Measurements from ENCODE around the gene GSDME. TPM values are rescaled to one million over a fixed set of nuclear protein-coding genes. Genes with fewer than 3 reads are reported as not detected.

The GSDME gene
- total RNA-seq, 1 experiment from 2014 or later = 5.5 TPM

DNA sequence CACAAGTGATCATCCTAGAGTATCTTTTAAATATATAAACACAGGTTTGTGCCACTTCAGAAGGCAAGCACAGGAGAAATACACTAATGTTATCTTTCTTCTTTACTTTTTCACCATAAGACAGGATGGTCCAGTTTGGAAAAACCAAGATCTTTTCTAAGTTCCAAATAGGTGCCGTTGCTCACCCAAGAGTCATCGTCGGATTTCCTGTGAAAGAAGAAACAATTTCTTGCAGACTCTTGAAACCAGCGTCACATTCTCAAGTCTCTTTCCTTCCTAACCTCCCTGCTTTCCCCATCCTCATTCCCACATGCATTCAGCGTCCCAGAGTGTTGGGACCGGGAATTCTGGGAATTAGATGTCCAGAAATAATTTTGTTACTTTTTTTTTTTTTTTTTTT lies 42.8 kb upstream of the GSDME start:
- Histone ChIP-seq H3T11ph (ENCODE audit: low read length) (no peak overlapping the region), H2BK12ac (ENCODE audit: insufficient read length, low read depth, low read length) (no peak overlapping the region), H3K14ac (ENCODE audit: insufficient read depth, low read length) (no peak overlapping the region), H3K56ac (ENCODE audit: insufficient read length, low read depth, low read length) (no peak overlapping the region), H3K79me1 (ENCODE audit: insufficient read depth, low read depth, low read length, poor library complexity, severe bottlenecking) (no peaks in the 10 kb centered on the region), H3K4me2 (ENCODE audit: insufficient read depth, insufficient read length, low read length) (no peak overlapping the region), H2AFZ (ENCODE audit: low read length) (no peak overlapping the region), H2BK5ac (ENCODE audit: insufficient read length, low read length) (no peak overlapping the region), H2BK15ac (ENCODE audit: low read depth, low read length) (no peak overlapping the region), H4K20me1 (ENCODE audit: control insufficient read depth, insufficient read depth, insufficient read length) (no peaks in the 10 kb centered on the region), H3K4ac (ENCODE audit: low read depth, low read length) (no peak overlapping the region), H2AK5ac (ENCODE audit: insufficient read length, low read length) (no peak overlapping the region), H3K27ac (ENCODE audit: insufficient read length, low read depth, low read length) (no peak overlapping the region), H2BK20ac (ENCODE audit: low read depth, low read length, poor library complexity, severe bottlenecking) (no peak overlapping the region), H3K18ac (ENCODE audit: insufficient read length, low read depth, low read length) (no peak overlapping the region), H4K91ac (ENCODE audit: insufficient read length, low read depth, low read length) (no peak overlapping the region), H3K9me3 (ENCODE audit: control insufficient read depth, low read depth, low read length) (no peaks in the 10 kb centered on the region), H4K5ac (ENCODE audit: insufficient read length, low read depth, low read length) (no peak overlapping the region), H4K8ac (replicated peaks; ENCODE audit: insufficient read length, low read depth, low read length) (no peak overlapping the region), H3K23ac (ENCODE audit: insufficient read length, low read depth, low read length) (no peak overlapping the region), H3K4me1 (ENCODE audit: insufficient read depth, low read length) (no peaks in the 10 kb centered on the region; the same call in 1 of the 2 replicates), H3K9ac (ENCODE audit: extremely low read depth, insufficient read length, low read length) (no peak overlapping the region), H3K79me2 (ENCODE audit: insufficient read depth, low read length) (no peaks in the 10 kb centered on the region), H3K23me2 (ENCODE audit: insufficient read length, low read depth, low read length, poor library complexity, severe bottlenecking) (no peaks in the 10 kb centered on the region), H3K27me3 (ENCODE audit: insufficient read depth, low read length) (no peaks in the 10 kb centered on the region), H2BK120ac (ENCODE audit: low read depth, low read length, poor library complexity, severe bottlenecking) (no peak overlapping the region)
- TF ChIP-seq, protein P1, sequence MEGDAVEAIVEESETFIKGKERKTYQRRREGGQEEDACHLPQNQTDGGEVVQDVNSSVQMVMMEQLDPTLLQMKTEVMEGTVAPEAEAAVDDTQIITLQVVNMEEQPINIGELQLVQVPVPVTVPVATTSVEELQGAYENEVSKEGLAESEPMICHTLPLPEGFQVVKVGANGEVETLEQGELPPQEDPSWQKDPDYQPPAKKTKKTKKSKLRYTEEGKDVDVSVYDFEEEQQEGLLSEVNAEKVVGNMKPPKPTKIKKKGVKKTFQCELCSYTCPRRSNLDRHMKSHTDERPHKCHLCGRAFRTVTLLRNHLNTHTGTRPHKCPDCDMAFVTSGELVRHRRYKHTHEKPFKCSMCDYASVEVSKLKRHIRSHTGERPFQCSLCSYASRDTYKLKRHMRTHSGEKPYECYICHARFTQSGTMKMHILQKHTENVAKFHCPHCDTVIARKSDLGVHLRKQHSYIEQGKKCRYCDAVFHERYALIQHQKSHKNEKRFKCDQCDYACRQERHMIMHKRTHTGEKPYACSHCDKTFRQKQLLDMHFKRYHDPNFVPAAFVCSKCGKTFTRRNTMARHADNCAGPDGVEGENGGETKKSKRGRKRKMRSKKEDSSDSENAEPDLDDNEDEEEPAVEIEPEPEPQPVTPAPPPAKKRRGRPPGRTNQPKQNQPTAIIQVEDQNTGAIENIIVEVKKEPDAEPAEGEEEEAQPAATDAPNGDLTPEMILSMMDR (conservative IDR thresholded peaks at IDR 0.05) = no peak
- Mint-ChIP-seq H3K27me3 (ENCODE audit: low read depth) (no peaks in the 10 kb centered on the region), H3K36me3 (ENCODE audit: insufficient read depth in 1 of 3, low read depth in 3 of 3) (peaks cover 20 to 27% (median 23%) of the 10 kb centered on the region in 3 experiments), H3K4me3 (no peak overlapping the region), H3K27ac (no peak overlapping the region), H3K9me3 (peaks cover 0 to 4% of the 10 kb centered on the region in 2 experiments; a peak in 4 of 5 replicates), H3K4me1 (peaks cover 5 to 11% of the 10 kb centered on the region in 2 experiments)
- no peak for DNase-seq
- no CpG with 5 or more reads among the region's 6 CpGs for WGBS (ENCODE audit: extremely low coverage, insufficient read length, low lambda C conversion rate)

Measured in H9 (cell line).